K562 (cell line): ENCODE measurements around the gene CALB2. TPM values are rescaled to one million over a fixed set of nuclear protein-coding genes. Genes with fewer than 3 reads are reported as not detected.

Source experiments
- CREB3 ChIP-seq: fragments of 450-650 bp; conservative IDR thresholded peaks from 2 replicates; pipeline ENCODE4 v1.6.1; 2016; ENCODE audit warnings: missing genetic modification characterization, low read depth, mild to moderate bottlenecking, missing compliant biosample characterization, moderate library complexity
- HDAC2 ChIP-seq: fragments of 450-650 bp; IDR thresholded peaks from 2 replicates; pipeline ENCODE4 v1.6.1; 2016; ENCODE audit warnings: mild to moderate bottlenecking
- MAX ChIP-seq: sonication (generic); formaldehyde crosslinking; IDR thresholded peaks from 2 replicates; pipeline ENCODE4 v1.9.0; 2022; ENCODE audit warnings: mild to moderate bottlenecking, missing genetic modification reagents
- MLX ChIP-seq, 2 experiments: fragments of 450-650 bp in 1 of 2; sonication (generic) in 1 of 2; formaldehyde crosslinking; conservative IDR thresholded peaks; 2 replicates each; pipeline versions ENCODE4 v1.4.0 to v1.8.1; 2020 to 2022; ENCODE audit warnings: mild to moderate bottlenecking in 1 of 2, missing genetic modification reagents in 1 of 2
- TRIM25 ChIP-seq: fragments of 450-650 bp; IDR thresholded peaks from 2 replicates; pipeline ENCODE4 v1.7.0; 2016; ENCODE audit warnings: borderline replicate concordance
- XRCC3 ChIP-seq: fragments of 450-650 bp; IDR thresholded peaks from 2 replicates; pipeline ENCODE4 v1.6.1; 2017; ENCODE audit warnings: mild to moderate bottlenecking, moderate library complexity
- ZNF740 ChIP-seq, 3 experiments: fragments of 200-800 bp in 1 of 3; sonication (Bioruptor generic) in 1 of 3; sonication (generic) in 1 of 3; formaldehyde crosslinking in 1 of 3; IDR thresholded peaks; 2 replicates each; pipeline versions ENCODE4 v1.6.1 to v1.8.0; 2016 to 2022; ENCODE audit warnings: mild to moderate bottlenecking in 2 of 3, missing compliant biosample characterization in 2 of 3, missing genetic modification characterization in 2 of 3, missing genetic modification reagents in 1 of 3
- polyA plus RNA-seq, 8 experiments: library from polyadenylated mRNA; depleted of rRNA in 4 of 8; stranded (reverse) in 5 of 8; unstranded in 3 of 8; fragments of >200 nt; fragmentation: Nextera tagmentation in 2 of 8; fragmentation: Illumina TruSeq in 1 of 8; extraction: Ambion mirVana in 2 of 8; extraction: Trizol in 1 of 8; gene quantifications; 2 replicates each; pipeline versions ENCODE4 v1.2.1 to v1.2.3, GENCODE V29; 2011 to 2014; ENCODE audit warnings: inconsistent platforms in 1 of 8, missing spikeins in 1 of 8
- total RNA-seq, 7 experiments: library from RNA; depleted of rRNA in 6 of 7; stranded (reverse); fragments of >200 nt in 6 of 7; fragmentation: Illumina TruSeq in 2 of 7; extraction: Trizol in 2 of 7; gene quantifications; 2 replicates each; pipeline versions ENCODE4 v1.2.1 to v1.2.3, GENCODE V29; 2011 to 2021; ENCODE audit warnings: low replicate concordance in 1 of 7

CALB2 gene
- total and polyA plus RNA-seq, 9 of the 15 experiments (the other 6 are each of a cell fraction or from before 2014, with no cell fraction given), result not detected

- TF ChIP-seq MLX (CRISPR knock-in tag; conservative IDR thresholded peaks at IDR 0.05), result no peak
- no peak for TF ChIP-seq HDAC2
- no peak for TF ChIP-seq CREB3 (tag)
- no peak for TF ChIP-seq MAX (CRISPR knock-in tag)
- no peak for TF ChIP-seq TRIM25
- no peak for TF ChIP-seq ZNF740 (CRISPR knock-in tag; IDR thresholded peaks at IDR 0.05)
- no peak for TF ChIP-seq ZNF740 (tag; IDR thresholded peaks at IDR 0.05)
- no peak for TF ChIP-seq XRCC3
Observed at GRCh38 chr16:71396594-71396993, 38.1 kb downstream of the CALB2 start (continued).
